H1 (cell line): ENCODE data around the gene OR2Y1. TPM values are rescaled to one million over a fixed set of nuclear protein-coding genes. Genes with fewer than 3 reads are reported as not detected.
A peak's percentile ranks its signal among the peaks of the same experiment; 100 is the strongest.

Experiments
- BCL11A ChIP-seq, 2 experiments: IDR thresholded peaks; one replicate each; pipeline ENCODE4 v1.6.1; 2011; ENCODE audit warnings: low read depth in 2 of 2, low read length in 2 of 2, mild to moderate bottlenecking in 2 of 2
- BRCA1 ChIP-seq: IDR thresholded peaks from 2 replicates; pipeline ENCODE4 v1.6.1; 2012; ENCODE audit warnings: low read depth, low read length, improper control_type of control experiment
- CHD1 ChIP-seq: IDR thresholded peaks from 2 replicates; pipeline ENCODE4 v1.6.1; 2012; ENCODE audit warnings: low read depth, low read length, improper control_type of control experiment
- CHD2 ChIP-seq: IDR thresholded peaks from 2 replicates; pipeline ENCODE4 v1.6.1; 2012; ENCODE audit warnings: low read length, improper control_type of control experiment
- CREB1 ChIP-seq: IDR thresholded peaks from 2 replicates; pipeline ENCODE4 v1.6.1; 2012; ENCODE audit warnings: inconsistent platforms
- CTCF ChIP-seq, 3 experiments: IDR thresholded peaks; 1 replicate in 2 of 3; 2 replicates in 1 of 3; pipeline versions ENCODE4 v1.5.1 to v1.6.1; 2011; ENCODE audit warnings: low read length in 3 of 3, mild to moderate bottlenecking in 3 of 3, inconsistent platforms in 2 of 3, low read depth in 1 of 3, moderate library complexity in 1 of 3; ENCODE audit not compliant: insufficient read depth in 1 of 3; ENCODE audit errors: control extremely low read depth in 1 of 3
- GABPA ChIP-seq: IDR thresholded peaks from 2 replicates; pipeline ENCODE4 v1.6.1; 2011; ENCODE audit warnings: mild to moderate bottlenecking, low read length, moderate library complexity, borderline replicate concordance; ENCODE audit not compliant: insufficient read depth
- GTF2F1 ChIP-seq: IDR thresholded peaks from 2 replicates; pipeline ENCODE4 v1.6.1; 2012; ENCODE audit warnings: low read depth, low read length, improper control_type of control experiment, borderline replicate concordance
- HDAC6 ChIP-seq: IDR thresholded peaks from one replicate; pipeline ENCODE4 v1.7.1; 2012; ENCODE audit warnings: low read depth, mild to moderate bottlenecking, inconsistent platforms, low read length, moderate library complexity
- JUND ChIP-seq: IDR thresholded peaks from 2 replicates; pipeline ENCODE4 v1.6.1; 2011; ENCODE audit warnings: mild to moderate bottlenecking, improper control_type of control experiment, low read length
- MAFK ChIP-seq: IDR thresholded peaks from 2 replicates; pipeline ENCODE4 v1.6.1; 2012; ENCODE audit warnings: low read depth, mild to moderate bottlenecking, improper control_type of control experiment, low read length
- NANOG ChIP-seq: IDR thresholded peaks from 2 replicates; pipeline ENCODE4 v1.6.1; 2011; ENCODE audit warnings: low read length, low read depth, mild to moderate bottlenecking, inconsistent platforms; ENCODE audit not compliant: insufficient read depth, poor library complexity, severe bottlenecking
- POU5F1 ChIP-seq: IDR thresholded peaks from 2 replicates; pipeline ENCODE4 v1.6.1; 2011; ENCODE audit warnings: low read depth, mild to moderate bottlenecking, low read length, moderate library complexity
- RAD21 ChIP-seq, 2 experiments: IDR thresholded peaks in 1 of 2; conservative IDR thresholded peaks in 1 of 2; 2 replicates each; pipeline ENCODE4 v1.6.1; 2011; ENCODE audit warnings: low read depth in 2 of 2, low read length in 2 of 2, improper control_type of control experiment in 1 of 2, inconsistent platforms in 1 of 2, mild to moderate bottlenecking in 1 of 2, moderate library complexity in 1 of 2
- RBBP5 ChIP-seq: IDR thresholded peaks from 2 replicates; pipeline ENCODE4 v1.7.1; 2012; ENCODE audit warnings: low read depth, mild to moderate bottlenecking, inconsistent platforms, low read length, moderate library complexity, borderline replicate concordance
- RNF2 ChIP-seq: fragments of 200-900, 300-1000 bp; sonication (generic); IDR thresholded peaks from 2 replicates; pipeline ENCODE4 v1.7.1; 2016; ENCODE audit warnings: borderline replicate concordance, low read depth, mild to moderate bottlenecking, antibody characterized with exemption, low read length; ENCODE audit not compliant: poor library complexity, severe bottlenecking; ENCODE audit errors: missing control alignments
- SIX5 ChIP-seq: IDR thresholded peaks from 2 replicates; pipeline ENCODE4 v1.6.1; 2011; ENCODE audit warnings: mild to moderate bottlenecking, low read depth, low read length
- SP4 ChIP-seq: IDR thresholded peaks from 2 replicates; pipeline ENCODE4 v1.6.1; 2012; ENCODE audit warnings: low read length, inconsistent platforms
- TAF1 ChIP-seq: IDR thresholded peaks from 2 replicates; pipeline ENCODE4 v1.6.1; 2011; ENCODE audit warnings: mild to moderate bottlenecking, low read depth, low read length
- TAF7 ChIP-seq: optimal IDR thresholded peaks from 2 replicates; pipeline ENCODE3; 2011; ENCODE audit warnings: low read depth, mild to moderate bottlenecking, inconsistent platforms, low read length, moderate library complexity, borderline replicate concordance
- TBP ChIP-seq: IDR thresholded peaks from 2 replicates; pipeline ENCODE4 v1.6.1; 2011; ENCODE audit warnings: low read depth, low read length, improper control_type of control experiment
- polyA plus RNA-seq, 7 experiments: library from polyadenylated mRNA; depleted of rRNA in 3 of 7; stranded (reverse) in 5 of 7; unstranded in 2 of 7; fragments of >200 nt in 5 of 7; fragments of 200-250 nt in 2 of 7; gene quantifications; 1 replicate in 5 of 7; 2 replicates in 1 of 7; 4 replicates in 1 of 7; pipeline versions ENCODE4 v1.2.1 to v1.2.3, GENCODE V29; 2011 to 2013; ENCODE audit warnings: missing spikeins in 2 of 7, mixed read lengths in 2 of 7
- total RNA-seq: library from RNA; stranded (reverse); fragmentation: NEBNext Ultra II Directional; extraction: Animal tissue kit (Norgen Biotek cat#: 25700); gene quantifications from 2 replicates; pipeline ENCODE4 v1.2.1, GENCODE V29; 2021
- TF ChIP-seq, protein P1 (sequence below): IDR thresholded peaks from 2 replicates; pipeline ENCODE4 v1.6.1; 2012; ENCODE audit warnings: inconsistent platforms

OR2Y1 gene
- total and polyA plus RNA-seq, 2 of the 8 experiments (the other 6 are each of a cell fraction or from before 2014, with no cell fraction given) = not detected

GRCh38 chr5:180785794-180786221, 46.0 kb upstream of the OR2Y1 start (continued):
- TF ChIP-seq RAD21 (IDR thresholded peaks at IDR 0.05 in 1 of 2, conservative IDR thresholded peaks at IDR 0.05 in 1 of 2; ENCODE audit: low read depth in 2 of 2, low read length in 2 of 2) (peak in 1 of 2 experiments; percentile 17; a peak in 1 of 4 replicates), CHD1 (no peak), POU5F1 (no peak), GTF2F1 (no peak), MAFK (no peak), SIX5 (no peak), GABPA (no peak), BRCA1 (no peak), NANOG (no peak), TAF7 (no peak), TAF1 (peak; percentile 62), RNF2 (no peak), JUND (no peak), CTCF (IDR thresholded peaks at IDR 0.05; ENCODE audit: control extremely low read depth in 1 of 3, insufficient read depth in 1 of 3, low read depth in 1 of 3, low read length in 3 of 3) (no peak), CREB1 (0 out of 2 replicates have a peak, but pooled peaks have one; percentile 38), BCL11A (IDR thresholded peaks at IDR 0.05; ENCODE audit: low read depth in 2 of 2, low read length in 2 of 2) (no peak), CHD2 (0 out of 2 replicates have a peak, but pooled peaks have one; percentile 32), RBBP5 (peak; percentile 97), SP4 (no peak), HDAC6 (no peak), TBP (0 out of 2 replicates have a peak, but pooled peaks have one; percentile 48)
- TF ChIP-seq, protein P1, sequence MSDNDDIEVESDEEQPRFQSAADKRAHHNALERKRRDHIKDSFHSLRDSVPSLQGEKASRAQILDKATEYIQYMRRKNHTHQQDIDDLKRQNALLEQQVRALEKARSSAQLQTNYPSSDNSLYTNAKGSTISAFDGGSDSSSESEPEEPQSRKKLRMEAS = peak; percentile 84
